ENCODE data around the gene TRIP4.

DNA sequence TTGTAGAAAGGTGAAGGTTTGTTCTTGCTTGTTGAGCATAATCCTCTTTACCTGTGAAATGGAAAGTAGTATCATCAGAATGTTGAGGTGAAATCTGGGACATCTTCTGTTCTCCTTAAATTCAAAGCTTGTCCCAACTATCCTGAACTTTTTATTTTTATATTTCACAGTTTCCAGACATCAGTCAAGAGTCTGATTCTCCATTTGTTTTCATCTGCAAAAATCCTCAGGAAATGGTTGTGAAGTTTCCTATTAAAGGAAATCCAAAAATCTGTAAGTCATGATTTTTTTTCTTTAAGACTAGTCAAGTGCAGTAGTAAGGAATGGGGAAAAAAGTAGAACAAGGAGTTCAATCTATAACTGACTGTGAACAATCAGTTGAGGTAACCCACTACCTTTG, 57.2 kb downstream of the TRIP4 start:
- TF ChIP-seq CTCF (conservative IDR thresholded peaks at IDR 0.05; ENCODE audit: low read length) (no peak), EZH2phosphoT487 (IDR thresholded peaks at IDR 0.05; ENCODE audit: borderline replicate concordance, low read depth, low read length) (no peak)
